NCI-H748 (cell line): ENCODE results near the gene TMPRSS3.

Source experiments
- DNase-seq: peaks from one replicate; lab custom pipeline; 2025; ENCODE audit not compliant: unreplicated experiment; lab: John Stamatoyannopoulos, UW

TMPRSS3 gene

GRCh38 chr21:42390193-42390592, 5.7 kb downstream of the TMPRSS3 start:
- DNase-seq: no peak

DNA sequence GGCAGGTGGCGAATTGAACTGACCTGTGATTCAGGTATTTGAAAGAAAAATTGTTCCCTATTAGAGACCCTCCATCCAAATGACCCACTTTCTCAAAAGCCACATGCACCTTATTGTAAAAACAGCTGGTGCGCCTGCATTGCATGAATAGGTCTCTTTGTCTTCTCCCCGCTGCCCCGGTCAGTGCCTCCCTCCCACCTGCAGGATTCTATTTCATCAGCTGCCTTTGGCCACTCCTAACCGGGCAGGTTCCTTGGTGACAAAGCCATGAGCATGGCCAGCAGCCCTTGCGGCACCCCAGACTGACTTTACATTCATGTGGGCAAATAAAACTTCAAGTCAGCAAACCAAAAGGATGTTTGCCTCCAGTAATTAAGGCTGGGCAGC, 6.4 kb downstream of the TMPRSS3 start:
- DNase-seq: peak; percentile 96

DNA sequence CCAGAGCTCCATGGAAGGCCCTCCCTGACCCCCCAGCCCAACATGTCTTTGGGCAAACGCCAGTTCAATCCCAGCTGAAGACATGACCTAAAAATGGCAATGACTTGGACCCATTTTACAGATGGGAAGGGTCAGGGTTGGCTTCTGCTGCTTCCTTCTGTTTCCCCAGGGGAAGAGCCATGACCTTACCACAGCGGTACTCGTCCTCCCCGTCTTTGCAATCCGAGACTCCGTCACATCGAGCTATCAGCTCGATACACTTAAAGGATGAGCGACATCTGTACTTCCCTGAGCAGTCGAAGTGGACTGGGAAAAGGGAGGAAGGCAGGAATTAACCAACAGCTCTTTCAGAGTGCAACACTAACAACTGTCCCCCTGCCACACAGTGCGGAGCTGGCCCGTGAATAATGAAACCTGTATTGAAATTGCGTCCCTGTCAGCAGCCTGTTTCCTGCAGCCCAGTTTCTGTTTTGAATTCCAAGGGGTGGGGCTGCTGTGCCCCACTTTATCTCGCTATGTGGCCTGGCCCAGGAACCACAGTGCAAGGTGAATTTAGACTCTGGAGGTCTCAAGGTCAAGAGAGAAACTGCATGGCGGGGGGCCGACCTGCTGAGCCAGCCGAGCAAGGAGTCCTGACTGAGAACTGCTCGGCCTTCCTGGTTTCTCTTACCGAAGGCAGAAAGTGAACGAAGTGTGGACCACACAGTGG, 7.0 kb downstream of the TMPRSS3 start:
- no peak for DNase-seq

DNA sequence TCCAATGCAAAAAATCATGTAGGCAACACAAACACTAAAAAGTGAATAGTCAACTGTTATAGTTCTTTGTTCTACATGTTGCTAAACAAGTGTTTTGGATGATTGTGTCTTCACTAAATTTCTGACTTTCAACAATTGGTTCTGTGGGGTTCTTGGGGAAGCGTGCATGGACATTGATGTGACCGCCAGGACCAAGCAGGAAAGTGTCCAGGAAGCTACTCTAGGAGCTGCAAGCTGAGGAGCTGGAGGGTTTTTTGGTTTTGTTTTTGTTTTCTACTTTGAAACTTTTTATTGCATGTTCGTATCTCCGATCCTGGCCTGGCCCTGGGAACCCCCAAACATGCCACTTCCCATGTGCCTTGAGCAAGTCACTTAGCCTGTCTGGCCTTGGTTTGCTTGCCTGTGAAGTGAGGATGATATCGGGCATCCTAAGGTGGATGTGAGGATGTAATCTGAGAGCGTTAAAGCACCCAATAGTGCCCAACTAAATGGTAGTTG, 8.0 kb downstream of the TMPRSS3 start:
- DNase-seq: no peak

GRCh38 chr21:42387164-42387563, 8.7 kb downstream of the TMPRSS3 start:
- no peak for DNase-seq

DNA sequence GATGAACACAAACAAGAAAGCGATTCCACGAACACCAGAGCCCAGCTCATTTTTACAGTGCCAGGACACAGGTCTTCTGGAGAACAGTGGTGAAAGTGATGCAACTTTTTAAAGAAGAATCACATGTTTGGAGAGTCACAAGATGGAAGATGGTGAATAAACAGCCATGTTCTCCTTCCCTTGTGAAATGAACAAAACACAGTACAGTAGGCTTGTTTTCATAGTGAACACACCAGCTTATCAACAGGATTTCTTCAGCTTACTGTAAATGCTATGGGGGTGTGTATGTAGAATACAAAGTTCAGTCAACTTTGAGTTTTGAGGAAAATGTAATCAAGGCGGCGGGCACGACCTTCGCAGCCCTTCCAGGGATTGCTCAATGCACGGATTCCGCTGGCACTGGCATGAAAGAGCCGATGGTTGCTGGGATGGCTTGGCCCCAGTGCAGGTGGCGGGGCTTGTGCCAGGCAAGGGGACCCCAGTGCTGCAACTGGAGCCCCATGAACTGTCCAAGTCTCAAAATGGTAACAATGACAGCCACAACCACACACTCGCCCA, 9.7 kb downstream of the TMPRSS3 start:
- DNase-seq: no peak

DNA sequence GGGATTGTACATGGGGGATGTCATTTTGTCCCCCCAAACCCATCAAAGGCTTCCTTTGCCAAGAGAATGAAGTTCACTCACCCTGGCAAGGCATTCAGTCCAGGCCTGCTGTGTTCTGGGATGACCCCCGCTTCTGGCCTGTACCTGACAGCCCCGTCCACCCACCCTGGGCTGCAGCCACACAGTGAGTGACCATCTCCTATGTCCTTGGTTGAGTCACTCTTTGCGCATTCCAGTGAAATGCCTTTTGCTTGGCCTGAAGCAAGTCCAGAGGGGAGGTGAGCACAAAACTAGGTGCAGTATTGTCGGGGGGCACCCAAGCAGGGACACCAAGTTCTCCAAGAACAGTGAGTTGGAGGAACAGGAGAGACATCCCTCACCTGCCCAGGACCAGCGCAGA, 10.2 kb downstream of the TMPRSS3 start:
- no peak for DNase-seq

- DNase-seq: no peak
These were observed 10.9 kb downstream of the TMPRSS3 start for GRCh38 chr21:42384989-42385388.

DNA sequence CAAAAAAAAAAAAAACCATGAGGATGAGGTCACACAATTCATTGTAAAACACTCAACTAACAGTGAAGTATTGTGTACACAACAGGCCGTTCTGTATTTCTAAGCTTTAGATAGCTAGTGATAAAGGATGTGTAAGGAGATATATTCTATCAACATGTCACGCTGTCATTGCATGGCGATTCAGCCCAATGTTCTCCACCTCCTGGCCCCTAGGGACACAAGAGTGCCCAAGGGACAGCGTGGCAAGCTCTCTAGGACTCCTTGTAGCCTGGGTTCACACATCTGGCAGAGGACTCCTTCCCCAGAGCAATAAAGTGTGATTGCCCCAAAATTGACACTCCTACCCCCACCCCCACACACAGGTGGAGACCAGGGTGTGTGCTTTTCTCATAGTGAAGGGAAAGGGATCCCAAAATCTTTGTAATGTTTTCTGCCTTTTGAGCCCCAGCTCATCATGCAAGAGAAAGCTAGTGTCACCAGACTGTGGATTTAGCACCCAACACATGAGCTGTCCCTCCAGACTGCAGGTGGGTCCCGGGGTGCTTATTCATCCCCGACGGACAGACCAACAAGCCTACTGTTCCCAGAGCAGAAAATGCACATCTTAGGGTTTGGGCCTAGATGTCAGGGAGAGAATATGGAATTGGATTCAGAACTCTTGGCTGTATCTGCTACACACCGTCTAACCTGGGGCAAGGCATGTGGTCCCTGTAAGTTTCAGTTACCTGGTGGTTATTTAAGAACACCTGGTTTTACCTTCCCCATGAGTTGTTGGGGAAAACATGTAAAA, 11.5 kb downstream of the TMPRSS3 start:
- DNase-seq: peak; percentile 28

DNA sequence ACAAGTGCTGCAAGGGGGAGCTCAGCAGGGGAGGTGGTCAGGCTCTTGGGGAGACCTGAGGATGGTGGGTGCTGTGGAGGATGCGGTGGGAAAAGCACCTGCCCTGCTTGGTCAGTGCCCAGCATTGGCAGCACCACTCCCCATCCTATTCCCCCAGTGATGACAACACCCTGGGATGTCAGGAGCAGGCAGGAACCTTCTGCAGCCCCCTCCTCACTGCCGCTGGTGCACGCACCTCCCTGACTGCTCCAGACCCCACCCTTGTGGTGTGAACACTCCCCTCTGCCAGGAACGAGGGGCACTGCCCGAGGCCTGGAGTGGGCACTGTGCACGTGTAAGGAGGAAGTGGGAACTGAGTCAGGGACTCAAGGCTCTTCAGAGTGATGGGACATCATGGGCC, 12.5 kb downstream of the TMPRSS3 start:
- no peak for DNase-seq

GRCh38 chr21:42382915-42383314, 12.9 kb downstream of the TMPRSS3 start:
- no peak for DNase-seq

DNA sequence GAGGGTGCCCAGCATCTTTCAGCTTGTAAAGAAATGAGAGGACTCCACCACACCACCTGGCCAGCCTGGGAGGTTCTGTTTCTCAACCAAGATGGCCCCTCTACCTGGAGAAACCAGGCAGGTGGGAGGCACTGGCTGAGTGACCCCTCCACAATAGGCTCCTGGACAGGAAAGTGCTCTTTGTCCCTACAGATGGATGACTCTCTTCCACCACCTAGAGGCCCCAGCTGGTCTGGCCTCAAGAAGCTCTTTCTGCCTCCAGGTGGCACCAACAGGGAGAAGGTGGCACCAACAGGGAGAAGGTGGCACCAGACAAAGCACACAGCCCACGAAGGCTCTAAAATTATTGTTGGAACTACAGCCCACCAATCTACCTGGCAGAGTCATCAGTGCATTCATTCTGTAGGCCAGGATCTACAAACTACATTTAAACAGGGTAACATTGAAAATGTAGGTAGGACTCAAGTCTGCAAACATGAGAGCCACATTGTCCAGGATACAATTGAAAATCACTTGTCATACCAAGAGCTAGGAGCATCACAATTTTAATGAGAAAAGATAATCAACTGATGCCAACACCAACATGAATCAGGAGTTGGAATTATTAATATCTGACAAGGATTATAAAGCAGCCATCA, 14.4 kb downstream of the TMPRSS3 start:
- peak; percentile 71 for DNase-seq

DNA sequence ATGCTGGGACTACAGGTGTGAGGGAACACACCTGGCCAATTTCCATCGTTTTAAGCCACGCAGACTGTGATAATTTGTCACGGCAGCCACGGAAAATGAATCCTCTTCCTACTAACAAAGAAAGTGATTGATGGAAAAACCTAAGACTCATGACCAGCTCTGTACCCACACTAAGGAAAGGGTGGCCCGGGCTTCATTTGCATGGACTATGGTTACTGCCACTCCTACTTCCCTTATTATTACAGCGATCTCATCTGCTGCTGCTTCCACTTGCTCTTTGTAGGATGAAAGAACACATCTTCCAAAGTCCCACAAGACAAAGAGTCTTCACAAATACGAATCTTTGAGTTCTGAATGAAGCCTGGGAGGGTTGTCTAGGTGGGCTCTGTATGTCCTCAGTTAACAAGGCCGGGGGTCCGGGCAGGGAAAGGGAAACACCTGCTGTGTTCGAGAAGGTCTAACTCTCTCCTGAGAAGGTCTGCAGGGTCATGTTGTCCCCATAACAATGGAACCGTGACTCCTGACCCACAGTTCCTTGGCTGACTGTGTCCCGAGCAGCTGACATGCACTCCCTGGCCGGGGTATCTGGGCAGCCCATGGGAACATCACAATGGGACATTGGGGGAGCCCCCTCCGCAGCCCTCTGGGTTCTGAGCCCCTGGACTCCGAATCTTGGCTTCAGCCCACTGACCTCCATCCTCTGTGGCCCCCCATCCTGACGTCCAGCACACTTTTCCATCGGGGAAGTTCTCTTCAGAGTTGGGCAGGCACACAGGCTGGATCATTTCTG, 16.2 kb downstream of the TMPRSS3 start:
- DNase-seq: no peak

DNA sequence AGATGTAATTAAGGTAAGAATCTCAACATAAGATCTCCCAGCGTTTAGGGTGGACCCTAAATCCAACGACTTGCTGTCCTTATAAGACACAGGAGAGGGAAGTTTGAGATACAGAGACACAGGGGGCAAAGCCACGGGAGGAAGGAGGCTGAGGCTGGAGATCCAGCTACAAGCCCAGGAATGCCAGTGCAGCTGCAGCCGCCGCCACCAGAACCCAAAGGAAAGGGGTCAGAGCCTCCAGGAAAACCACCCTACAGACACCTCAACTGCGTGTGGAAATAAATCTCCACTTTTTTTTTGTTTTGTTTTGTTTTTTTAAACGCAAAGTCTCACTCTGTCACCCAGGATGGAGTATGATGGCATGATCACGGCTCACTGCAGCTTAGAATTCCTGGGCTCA, 17.4 kb downstream of the TMPRSS3 start:
- no peak for DNase-seq

DNA sequence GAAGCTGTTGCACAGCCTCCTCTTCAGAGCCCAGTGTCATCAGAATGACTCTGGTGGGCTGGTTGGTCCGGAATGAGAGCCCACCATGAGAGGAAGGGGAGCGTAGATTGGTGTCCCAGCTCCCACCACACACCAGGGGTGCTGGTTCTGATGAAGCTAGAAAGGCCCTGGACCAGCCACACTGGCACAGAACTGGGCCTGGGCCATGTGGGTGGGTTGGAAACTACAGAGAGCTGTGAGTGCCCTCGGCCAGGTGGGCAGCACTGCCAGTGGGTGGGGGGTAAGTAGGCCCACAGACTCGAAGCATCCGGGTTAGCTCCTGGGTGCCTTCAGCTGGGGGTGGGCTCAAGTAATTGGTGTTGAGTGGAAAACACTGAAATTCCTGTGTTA, 17.9 kb downstream of the TMPRSS3 start:
- no peak for DNase-seq

DNA sequence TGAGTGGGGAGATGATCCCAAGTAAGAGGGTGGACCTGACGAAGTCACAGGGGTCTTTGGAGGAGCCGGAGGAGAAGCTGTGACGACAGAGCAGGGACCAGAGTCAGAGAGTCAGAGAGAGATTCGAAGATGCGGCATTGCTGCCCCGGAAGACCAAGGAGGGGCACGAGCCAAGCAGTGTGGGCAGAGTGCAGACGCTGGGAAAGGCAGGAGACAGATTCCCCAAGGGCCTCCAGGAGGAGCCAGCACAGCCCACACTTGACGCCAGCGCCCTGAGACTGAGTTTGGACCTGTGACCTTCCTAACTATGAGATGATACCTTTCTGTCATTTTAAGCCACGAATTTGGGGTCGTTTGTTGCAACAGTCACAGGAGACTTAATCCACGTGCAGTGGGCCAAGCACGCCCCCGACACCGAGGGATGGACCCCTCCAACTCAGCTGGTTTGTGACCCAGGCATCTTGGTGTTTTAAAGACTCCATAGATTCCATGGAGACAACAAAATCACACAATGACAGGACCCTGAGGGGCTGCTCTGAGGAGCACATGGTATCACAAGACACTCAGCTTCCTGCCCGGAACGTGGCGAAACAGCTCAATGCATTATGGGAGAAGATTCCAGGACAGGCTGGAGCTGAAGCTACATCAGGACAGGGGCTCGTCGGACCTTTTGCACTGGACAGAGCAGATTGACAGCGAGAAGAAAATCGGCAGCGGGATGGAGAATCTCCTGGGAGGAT, 18.5 kb downstream of the TMPRSS3 start:
- no peak for DNase-seq

DNA sequence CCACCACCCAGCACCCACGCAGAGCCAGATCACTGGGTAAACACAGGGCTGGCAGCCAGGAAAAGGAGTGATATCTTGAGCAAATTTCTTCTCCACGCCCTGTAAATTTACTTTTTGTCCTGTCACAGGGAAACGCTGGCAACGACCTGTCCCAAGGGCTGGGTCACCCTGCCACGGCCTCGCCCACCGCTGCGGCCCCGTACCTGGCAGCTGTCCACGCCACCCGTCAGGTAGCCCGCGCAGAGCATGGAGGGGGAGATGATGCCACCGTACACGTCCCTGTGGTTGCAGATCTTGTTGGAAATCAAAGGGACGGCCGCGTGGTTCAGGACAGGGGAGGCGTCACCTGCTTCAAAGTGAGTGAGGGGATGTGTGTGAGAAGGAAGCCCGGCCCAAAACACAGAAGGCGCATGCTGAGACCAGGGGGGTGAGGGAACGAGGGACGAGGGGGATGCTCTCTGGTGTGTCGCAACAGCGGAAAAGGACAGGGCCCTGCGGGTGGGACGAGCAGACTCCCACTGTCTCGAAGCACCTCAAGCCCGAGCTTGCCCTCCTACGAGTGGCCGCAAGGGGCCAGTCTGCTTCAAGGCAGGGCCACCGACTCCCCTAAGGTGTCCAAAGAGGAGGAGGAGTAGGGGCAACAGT, 19.4 kb downstream of the TMPRSS3 start:
- no peak for DNase-seq

DNA sequence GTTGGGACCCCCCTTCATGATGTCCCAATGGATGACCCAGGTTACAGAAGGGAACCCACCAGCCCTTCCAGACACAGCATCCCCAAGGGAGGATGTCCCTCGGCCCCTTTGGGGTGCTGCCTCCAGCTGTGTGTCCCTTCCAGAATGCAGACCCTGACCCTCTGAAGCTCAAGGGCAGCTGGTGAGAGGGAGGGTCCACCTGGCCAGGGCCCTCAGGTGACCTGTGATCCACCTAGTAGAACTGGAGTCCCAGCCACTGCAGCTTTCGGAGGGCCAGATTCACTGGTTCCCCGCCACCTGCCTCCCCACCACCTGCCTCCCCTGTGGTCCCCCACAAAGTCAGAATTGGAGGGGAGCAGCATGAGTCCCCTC, 19.9 kb downstream of the TMPRSS3 start:
- DNase-seq: no peak

DNA sequence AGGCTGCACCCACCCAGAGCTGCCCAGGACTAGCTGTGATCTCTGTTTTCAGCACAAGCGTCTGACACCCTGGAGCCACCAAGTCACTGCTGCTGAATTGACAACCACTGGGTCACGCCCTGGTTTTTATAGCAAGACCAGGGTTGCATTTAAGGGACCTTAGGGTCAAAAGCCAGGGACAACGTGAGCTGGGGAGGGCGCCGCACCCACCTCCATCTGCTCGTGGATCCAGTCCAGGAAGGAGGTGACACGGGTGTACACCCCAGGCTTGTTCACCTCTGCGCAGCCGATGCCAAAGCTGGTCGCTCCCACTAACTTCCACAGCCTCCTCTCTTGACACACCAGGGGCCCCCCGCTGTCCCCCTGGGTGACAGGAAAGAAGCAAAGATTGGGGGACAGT, 20.3 kb downstream of the TMPRSS3 start:
- no peak for DNase-seq
